HG02973 (cell line): Measurements from ENCODE around the gene CRTC2.

ENCODE experiments used
- ATAC-seq: cut with Tn5 transposase; IDR thresholded peaks from one replicate; pipeline ENCODE4 v1.9.1; 2021; ENCODE audit warnings: moderate library complexity; ENCODE audit not compliant: unreplicated experiment

Gene CRTC2

DNA sequence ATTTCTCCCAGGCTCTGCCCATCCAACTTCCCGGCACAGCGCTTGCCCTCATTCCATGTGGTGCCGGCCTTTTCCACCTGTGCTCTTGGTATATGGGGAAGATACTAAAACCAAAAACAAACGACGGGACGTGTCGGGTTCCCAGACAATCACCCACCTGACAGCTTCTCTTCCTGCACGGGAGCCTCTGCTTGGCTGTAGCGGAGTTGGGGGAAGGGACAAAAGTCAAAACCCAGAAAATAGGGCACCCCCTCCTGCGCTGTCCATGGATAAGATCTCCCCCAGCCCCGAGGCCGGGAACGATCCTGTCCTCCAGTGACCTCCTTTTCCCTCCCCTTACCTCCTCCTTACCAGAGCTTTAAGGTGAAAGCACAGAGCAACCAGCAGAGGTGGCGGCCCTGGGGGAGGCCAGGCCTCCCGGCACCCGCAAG lies 18.4 kb upstream of the CRTC2 start:
- ATAC-seq = no peak

DNA sequence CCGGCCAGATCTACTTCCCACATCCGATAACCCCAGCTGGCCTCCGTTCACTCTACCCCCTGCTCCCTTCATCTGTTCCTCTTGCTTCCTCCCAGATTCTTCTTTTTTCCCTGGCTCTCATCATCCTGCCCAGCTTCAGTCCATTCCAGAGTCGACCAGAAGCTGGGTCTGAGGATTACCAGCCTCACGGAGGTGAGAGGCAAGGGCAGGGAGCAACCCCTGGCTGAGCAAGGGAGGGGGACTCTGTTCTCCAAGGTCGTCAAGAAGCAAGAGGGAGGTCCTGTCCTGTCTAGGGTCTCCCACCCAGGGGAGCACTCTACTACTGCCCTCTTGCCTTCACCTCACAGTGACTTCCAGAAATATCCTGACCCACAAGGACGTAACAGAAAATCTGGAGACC lies 15.1 kb upstream of the CRTC2 start:
- no peak for ATAC-seq

DNA sequence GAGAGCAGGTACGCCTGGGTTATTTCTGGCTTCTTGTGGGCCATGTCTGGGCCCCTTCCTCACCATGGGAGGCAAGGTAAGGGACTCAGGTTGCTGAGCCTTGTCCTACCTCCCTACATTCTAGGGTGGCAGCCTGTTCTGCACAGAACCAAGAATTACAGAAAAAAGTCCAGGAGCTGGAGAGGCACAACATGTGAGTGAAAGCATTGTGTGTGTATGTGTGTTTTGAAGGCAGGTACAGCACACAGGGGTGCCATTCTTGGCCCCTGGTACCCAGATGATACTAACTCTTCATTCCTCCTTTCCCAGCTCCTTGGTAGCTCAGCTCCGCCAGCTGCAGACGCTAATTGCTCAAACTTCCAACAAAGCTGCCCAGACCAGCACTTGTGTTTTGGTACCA lies 14.7 kb upstream of the CRTC2 start:
- ATAC-seq = no peak

DNA sequence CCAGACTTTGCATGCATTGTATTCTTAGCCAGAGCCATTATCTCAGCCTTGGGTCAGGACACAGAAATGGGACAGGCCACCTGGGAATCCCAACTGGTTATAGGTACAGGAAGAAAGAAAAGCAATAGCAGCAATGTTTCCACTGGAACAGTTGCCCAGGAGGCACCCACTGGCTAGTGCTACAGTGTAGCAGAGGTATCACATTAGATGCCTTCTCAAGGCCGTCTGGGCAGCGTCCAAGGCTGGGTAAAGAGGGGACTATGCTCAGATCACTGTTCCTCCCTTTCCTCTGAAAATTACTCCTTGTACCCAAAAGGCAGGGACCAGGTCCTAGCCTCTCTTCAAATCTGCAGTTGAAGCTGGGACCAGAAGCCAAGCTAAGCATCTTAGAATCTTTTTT lies 11.9 kb upstream of the CRTC2 start:
- no peak for ATAC-seq

DNA sequence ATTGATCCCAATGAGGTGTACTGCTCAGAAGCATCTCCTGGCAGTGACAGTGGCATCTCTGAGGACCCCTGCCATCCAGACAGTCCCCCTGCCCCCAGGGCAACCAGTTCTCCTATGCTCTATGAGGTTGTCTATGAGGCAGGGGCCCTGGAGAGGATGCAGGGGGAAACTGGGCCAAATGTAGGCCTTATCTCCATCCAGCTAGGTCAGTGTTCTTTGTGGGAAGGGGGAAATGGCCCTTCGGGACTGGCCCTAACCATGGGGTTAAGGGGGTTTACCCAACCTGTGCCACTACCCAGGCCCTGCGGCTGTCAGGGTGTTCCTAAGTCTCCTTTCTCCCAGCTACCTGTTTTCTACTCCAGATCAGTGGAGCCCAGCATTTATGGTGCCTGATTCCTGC lies 10.6 kb upstream of the CRTC2 start:
- ATAC-seq = no peak

DNA sequence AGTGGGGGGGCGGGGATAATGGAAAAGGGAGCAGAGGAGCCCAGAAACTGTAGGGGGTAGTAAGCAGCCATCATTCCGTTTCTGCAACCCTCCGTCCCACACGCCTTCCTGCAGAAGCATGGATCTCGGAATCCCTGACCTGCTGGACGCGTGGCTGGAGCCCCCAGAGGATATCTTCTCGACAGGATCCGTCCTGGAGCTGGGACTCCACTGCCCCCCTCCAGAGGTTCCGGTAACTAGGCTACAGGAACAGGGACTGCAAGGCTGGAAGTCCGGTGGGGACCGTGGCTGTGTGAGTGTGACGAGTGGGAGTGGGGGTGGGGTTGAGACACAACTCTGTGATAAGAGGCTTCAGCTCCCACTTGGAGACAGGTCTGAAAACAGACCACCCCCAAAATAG lies 10.0 kb upstream of the CRTC2 start:
- ATAC-seq = no peak

DNA sequence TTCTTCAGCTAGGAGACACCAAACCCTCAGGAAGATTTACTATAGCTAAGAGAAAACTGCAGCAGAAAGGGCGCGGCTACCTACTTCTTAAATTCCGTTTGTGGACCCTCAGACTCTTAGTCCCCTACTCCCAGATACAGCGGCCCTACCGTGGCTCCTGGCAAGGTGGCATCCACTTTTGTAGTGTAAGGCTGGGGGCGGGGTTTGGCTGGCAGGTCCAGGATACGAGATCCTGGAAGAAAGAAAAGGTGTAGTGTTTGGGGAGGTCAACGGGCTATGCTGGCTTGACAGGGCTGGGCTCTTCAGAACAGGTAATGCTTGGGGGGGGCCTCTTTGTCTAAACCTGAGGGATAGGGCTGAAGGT lies 9.6 kb upstream of the CRTC2 start:
- no peak for ATAC-seq

DNA sequence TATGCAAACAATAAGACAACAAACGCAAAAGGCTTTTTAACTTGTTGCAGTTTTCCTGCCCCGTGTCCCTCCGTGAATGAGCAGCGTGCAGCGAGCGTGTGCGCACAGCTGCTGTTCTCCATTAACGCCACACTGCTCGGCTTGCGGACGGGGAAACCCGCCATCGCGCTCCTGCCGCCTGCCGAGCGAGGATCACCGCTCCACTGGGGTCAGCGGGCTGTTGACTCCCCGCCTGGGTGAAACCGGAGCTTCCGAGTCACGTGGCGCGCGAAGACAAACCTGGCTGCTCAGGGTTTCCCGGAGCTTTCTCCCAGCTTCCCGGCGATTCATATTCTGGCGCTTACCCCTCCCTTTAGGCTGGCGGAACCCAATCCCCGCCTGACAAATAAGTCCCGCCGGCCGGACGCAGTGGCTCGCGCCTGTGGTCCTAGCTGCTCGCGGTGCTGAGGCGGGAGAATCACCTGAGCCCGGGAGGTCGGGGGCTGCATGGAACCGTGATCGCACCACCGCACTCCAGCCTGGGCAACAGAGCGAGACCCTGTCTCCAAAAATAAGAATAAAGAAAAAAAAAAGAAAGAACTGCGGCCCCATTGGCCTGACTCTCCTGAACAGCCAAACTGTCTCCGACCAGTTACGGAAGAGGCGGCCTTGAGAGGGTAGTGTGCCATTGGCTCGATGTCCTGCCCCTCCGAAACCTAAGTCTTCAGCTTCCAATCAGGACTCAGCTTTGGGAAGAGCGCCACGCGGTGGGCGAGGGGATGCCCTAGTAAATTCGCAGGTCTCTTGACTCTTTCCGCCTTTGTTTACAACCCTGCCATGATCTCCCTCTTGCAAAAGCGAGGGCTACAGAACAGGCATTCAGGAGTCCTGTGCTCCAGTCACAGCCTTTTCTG lies 8.9 kb upstream of the CRTC2 start, which contains the start of gene CREB3L4:
Gene CREB3L4, plus strand, starts transcription at position 796 of the 893 bp plus-strand sequence. CDS start 624 bp downstream, outside the sequence.
- peak; percentile 64 for ATAC-seq

DNA sequence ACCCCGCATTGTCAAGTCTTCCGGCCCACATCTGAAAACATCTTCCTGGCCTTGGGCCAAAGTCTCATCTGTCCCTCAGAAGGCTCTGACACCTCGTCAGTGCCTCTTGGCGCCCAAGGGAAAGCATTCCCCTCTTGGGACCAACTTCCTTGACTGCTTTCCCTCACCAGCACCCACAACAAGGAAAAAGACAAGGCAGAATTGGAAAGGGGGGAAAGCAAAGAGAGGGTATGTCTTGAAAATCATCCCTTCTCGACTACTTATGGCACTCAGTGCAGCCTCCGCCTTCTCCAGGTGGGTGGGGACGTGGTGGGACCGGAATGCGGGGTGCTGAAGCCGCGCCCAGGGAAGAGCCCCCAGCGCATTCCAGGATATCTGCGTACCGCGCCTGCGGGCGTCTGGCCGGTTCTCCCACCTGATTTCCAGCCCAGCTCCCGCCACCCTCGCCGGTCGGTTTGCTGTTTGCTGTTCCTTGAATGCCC lies 5.5 kb upstream of the CRTC2 start:
- ATAC-seq = no peak

DNA sequence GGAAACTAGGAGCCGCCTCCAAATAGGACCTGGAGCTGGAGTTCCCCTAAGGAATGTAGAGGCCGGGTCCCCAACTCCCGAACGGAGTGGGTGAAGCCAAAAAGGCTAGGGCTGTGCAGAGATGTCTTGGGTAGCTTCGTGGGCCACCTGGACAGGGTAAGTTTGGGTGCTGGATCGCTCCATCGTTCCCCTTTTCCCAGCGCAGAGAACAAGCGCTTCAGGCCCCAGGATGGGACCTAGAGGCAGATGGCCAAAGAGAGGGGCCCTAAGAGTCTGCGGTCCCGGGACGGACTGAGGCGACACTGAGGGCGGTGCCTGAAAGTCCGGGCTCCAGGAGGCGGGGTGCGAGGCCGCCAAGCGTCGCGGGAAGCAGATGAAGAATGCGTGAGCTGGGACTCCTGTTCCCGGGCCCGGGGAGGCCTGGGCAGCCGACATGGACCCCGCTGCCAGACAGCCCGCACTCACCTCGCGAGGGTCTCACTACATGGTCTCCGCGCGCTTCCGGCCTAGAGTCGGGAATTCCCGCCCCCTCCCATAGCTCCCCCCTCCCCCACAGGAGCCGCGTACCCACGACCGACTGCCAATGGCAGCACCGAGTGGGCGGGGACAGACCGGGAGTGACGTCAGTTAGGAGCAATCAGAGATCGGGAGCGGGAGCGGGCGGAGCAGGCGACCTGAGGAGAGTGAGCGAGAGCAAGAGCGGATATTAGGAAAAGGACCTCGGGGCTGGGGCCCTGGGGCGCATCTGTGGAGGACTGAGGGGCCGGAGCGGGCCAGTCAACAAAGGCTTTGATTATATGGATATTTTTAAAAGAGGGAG lies 4.8 kb upstream of the CRTC2 start, which contains the start of gene SLC39A1:
Gene SLC39A1, minus strand, starts transcription at position 508 of the 820 bp plus-strand sequence. CDS start 822 bp downstream, outside the sequence.
- ATAC-seq = peak; percentile 35

DNA sequence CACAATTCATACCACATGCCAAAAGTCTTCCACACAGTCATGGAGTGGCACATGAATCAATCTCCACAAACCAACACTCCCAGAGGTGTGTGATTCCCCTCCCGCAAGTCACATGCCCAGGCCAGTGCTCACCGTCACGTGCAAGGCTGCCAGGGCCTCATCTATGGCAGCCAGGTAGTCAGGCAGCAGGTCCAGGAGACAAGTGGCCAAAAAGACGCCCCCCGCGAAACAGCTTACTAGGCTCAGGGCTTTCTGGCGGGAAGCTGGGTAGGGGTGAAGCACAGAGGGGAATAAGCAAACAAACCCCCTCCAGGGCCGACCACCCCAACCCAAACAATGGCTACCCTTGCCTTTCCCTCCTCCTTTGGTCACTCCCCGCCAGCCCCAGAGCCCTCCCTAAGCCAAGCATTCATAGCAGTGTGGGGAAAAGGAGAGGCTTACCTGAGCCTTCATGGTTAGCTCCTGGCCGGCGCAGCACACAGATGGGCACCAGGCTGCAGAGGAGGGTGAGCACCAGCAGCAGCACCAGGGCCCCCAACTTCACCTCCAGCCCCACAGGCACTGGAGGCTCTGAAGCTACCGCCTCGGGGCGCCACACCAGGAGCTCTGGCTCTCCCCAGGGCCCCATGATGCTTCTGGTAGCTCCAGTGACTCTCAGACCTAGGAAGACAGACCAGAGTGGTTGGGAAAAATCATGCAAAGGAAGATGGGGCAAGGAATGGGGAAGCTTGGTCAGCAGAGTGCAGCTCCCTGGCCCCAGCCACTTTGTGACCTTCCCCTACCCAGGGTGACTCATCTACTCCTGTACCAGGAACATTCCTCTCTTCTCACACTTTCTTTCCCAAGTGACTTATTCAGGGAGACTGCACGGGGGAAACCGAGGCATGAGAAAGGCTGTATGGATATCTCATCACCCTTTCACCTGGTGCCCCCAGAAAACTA lies 3.9 kb upstream of the CRTC2 start:
- no peak for ATAC-seq

DNA sequence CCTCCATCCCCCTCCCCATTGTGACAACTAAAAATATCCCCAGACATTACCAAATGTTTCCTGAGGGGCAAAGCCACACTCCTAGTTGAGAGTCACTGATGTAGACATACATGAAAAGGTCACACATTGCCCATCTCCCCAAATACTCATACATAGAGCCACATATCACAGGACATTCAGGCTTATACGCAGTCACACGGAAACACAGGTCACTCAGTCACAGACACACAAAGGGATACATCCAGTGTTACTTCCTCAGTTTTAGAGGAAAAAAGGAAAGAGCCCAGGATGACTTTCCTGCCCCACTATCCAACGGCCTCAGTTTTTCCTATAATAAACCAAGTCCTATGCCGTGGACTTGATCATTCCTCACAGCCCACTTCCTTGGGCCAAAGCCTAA lies 3.0 kb upstream of the CRTC2 start:
- no peak for ATAC-seq

DNA sequence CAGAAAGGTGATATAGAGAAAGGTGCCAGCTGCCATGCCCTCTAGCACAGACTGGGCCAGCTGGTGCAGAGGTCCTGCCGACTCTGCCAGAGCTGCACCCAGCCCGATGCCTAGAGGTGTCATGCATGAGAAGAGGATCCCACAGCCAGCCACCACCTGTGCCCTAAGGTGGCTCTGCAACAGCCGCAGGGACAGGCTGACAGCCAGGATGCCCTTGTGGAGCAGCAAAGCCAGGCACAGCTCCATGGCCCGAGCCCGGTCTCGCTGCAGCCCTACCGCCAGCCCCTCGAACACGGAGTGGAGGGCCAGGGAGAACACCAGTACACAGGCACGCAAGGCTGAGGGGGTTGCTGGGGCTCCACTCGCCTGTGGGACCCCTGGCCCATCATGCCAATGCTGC lies 1.8 kb upstream of the CRTC2 start:
- ATAC-seq = no peak

DNA sequence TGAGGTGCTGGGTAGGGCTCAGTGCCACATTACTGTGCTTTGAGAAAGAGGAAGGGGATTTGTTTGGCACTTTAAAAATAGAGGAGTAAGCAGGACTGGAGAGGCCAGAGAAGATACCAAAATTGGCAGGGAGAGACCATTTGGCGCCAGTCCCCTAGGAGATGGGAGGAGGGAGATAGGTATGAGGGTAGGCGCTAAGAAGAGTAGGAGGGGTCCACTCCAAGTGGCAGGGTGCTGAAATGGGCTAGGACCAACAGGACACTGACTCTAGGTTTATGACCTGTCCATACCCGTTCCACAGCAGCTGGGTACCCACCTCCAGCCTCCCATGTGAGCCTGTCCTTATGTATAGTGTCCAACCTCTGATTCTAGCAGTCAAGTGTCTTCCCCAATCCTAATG lies 1.0 kb upstream of the CRTC2 start:
- ATAC-seq = no peak

DNA sequence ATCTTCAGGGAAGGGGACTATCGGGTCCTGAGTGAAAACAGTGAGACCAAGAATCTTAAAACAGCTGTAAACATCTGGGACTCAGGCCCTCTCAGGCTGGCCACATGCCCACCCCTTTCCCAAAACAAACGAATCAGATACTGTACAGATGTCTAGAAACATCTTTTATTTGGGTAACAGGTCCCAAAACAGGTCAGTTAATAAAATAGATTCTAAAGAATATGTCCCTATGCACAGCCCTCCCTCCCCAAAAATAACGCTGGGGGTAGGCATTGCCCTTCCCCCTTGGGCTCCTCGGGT lies 499 bp upstream of the CRTC2 start:
- no peak for ATAC-seq

DNA sequence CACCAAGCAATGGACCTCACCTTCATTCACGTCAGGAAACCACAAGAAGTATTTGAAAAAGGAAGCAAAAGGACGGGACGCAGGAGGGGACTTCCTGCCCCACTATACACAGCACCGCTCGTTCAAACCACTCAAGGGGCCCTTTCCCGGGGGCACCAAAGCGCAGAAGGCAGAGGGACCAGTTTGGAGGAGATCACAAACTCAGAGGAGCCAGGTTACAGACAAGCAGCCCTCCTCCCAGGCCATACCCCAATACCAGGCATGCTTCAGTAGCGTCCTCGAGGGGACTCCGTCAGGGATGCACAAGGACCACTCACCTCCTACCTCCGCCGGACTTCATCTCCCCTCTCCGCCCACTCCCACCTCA lies 685 bp downstream of the CRTC2 start:
- peak; percentile 10 for ATAC-seq

DNA sequence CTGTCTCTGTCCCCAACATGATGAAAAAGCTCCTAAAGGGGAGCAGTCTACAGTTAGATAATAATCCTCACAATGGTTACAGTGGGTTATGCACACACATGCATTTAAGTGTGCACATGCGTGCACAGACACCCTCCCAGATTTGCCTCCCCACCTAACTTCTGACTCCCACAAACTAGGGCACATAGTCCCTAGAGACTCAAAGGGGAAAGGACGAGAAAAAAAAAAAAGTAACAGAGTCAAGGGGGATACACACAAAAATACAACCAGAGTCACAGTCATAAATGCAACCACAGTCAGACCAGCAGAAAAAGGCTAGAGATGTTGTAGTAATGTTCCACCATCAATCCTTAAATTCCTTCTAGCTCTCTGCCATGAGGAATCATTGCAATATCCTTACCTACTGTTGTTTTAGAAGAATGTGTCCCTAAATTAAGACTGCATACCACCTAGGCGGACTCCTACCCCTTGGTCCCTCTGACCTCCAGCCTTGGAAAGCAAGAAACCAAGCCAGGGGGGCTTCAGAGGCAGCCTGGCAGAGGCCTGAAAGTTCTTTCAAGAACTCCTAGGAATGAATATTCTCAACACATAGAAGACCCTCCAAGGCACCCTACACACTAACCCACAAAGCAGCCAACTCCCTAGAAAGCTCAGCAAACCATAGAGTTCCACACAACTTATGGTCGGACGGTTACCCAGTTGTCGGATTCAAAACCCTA lies 1.3 kb downstream of the CRTC2 start:
- no peak for ATAC-seq

DNA sequence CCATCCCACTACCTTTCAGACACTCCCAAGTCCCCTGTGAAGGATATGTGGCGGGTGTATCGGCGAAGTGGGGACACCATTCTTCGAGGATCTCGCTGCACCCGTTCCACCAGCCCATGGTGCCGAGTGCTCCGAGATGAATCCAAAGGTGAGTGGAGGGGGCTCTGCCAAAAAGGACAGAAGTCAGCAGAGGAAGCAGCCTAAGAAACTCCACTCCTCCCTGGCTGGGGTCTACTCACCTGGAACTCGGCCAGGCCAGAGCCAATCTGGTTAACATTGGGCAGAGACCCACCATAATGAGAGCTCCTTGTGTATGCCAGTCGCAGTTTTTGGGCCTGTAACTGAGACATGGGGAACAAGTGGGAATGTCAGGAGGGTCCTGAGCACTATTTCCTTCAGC lies 3.6 kb downstream of the CRTC2 start:
- no peak for ATAC-seq

DNA sequence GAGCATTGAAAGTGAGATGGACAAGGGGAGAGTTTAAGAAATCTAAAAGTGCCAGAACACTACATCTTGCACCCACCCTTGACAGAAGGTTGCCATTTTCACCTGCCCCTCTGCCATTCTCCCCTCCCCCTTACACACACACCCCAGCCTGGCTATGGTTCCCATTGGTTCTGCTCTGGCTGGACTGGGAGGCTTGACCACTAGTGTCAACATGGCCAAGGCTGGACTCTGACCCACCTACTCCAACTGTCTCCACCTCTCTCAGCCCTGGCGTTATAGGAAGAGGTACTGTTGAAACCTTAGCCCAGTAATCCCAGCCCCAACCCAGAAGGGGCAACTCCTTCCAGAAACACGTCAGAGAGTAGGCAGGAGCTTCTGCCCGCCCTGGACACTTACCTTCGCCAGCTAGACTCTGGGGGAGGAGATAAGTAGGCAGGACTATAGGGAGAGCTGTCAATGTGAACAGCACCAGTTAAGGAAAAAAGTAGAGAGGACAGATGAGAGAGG lies 4.5 kb downstream of the CRTC2 start:
- no peak for ATAC-seq

DNA sequence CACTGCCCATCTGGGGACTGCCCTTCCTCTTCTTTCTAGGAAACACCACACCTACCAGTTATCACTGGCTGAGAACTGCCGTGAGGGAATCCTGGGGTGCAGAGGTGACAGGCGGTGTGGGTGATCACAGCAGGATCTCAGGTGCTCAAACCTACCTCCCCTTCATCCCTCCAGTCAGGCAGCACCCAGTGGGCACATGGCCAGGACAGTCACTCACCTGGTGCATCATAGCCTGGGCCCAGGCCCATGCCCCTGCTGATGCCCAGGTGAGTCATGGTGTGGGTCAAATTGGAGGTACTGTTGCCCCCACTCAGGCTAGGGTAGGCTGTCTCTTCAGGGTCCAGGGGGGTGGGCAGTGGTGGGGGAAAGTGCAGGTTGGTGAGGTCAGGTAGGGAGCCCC lies 6.6 kb downstream of the CRTC2 start:
- no peak for ATAC-seq
